AG10803 (cell line): ENCODE measurements around the gene TLR9.

Experiments
- DNase-seq: peaks from one replicate; pipeline ENCODE4 v3.0.0; 2010; ENCODE audit warnings: low read depth
- H3K4me3 ChIP-seq: 2 replicates; pipeline ENCODE4 v1.5.1; 2011; ENCODE audit warnings: mild to moderate bottlenecking, low read length, control low read depth
- CTCF ChIP-seq: conservative IDR thresholded peaks from 2 replicates; pipeline ENCODE4 v1.5.1; 2011; ENCODE audit warnings: mild to moderate bottlenecking, low read length, control low read depth, inconsistent platforms

The TLR9 gene

GRCh38 chr3:52223449-52224408 lies 1.7 kb downstream of the TLR9 start:
- no peak for DNase-seq
- no peak for TF ChIP-seq CTCF
- no peak overlapping the region for H3K4me3 ChIP-seq

- no peak overlapping the region for H3K4me3 ChIP-seq
- DNase-seq = no peak
- no peak for TF ChIP-seq CTCF
Measured at GRCh38 chr3:52222319-52223221, 2.9 kb downstream of the TLR9 start.

- no peak overlapping the region for H3K4me3 ChIP-seq
- no peak for TF ChIP-seq CTCF
- no peak for DNase-seq
Measured at GRCh38 chr3:52221563-52222318, 3.7 kb downstream of the TLR9 start.

- no peak overlapping the region for H3K4me3 ChIP-seq
- no peak for DNase-seq
- no peak for TF ChIP-seq CTCF
Measured at GRCh38 chr3:52221141-52221562, 4.3 kb downstream of the TLR9 start.

- TF ChIP-seq CTCF = peak; percentile 94
- peak; percentile 62 for DNase-seq
Measured at GRCh38 chr3:52220380-52221026, 4.9 kb downstream of the TLR9 start.

GRCh38 chr3:52218937-52219650 lies 6.4 kb downstream of the TLR9 start:
- DNase-seq = no peak
- no peak for TF ChIP-seq CTCF
- no peak overlapping the region for H3K4me3 ChIP-seq

More at GRCh38 chr3:52220380-52221026, 4.9 kb downstream of the TLR9 start:
- no peak overlapping the region for H3K4me3 ChIP-seq
